Inflammatory macrophage treated with lipopolysaccharide for 1 hour (primary cell): ENCODE results near the gene MEGF6.
"Not testable (repeated sequence)": the region's sequence is repeated elsewhere in the genome, so short reads cannot be mapped to it uniquely, and the experiment has no call there.

Source experiments
- DNase-seq, 2 donors: peaks; one replicate each; pipeline ENCODE4 v3.0.0-alpha.2; 2020 to 2022

MEGF6 gene

GRCh38 chr1:3626025-3626424 lies 14.7 kb upstream of the MEGF6 start:
- DNase-seq, result peak in 1 of 2 donors; percentile 13

- no peak for DNase-seq
Observed at GRCh38 chr1:3625151-3625907, 14.0 kb upstream of the MEGF6 start.

- peak; percentile 95 to 98 for DNase-seq
Observed at GRCh38 chr1:3624200-3625136, 13.2 kb upstream of the MEGF6 start, which contains the start of gene TPRG1L. TSS of gene TPRG1L (plus strand) at chr1:3625015. CDS start at chr1:3625073, 58 bp downstream.

DNA sequence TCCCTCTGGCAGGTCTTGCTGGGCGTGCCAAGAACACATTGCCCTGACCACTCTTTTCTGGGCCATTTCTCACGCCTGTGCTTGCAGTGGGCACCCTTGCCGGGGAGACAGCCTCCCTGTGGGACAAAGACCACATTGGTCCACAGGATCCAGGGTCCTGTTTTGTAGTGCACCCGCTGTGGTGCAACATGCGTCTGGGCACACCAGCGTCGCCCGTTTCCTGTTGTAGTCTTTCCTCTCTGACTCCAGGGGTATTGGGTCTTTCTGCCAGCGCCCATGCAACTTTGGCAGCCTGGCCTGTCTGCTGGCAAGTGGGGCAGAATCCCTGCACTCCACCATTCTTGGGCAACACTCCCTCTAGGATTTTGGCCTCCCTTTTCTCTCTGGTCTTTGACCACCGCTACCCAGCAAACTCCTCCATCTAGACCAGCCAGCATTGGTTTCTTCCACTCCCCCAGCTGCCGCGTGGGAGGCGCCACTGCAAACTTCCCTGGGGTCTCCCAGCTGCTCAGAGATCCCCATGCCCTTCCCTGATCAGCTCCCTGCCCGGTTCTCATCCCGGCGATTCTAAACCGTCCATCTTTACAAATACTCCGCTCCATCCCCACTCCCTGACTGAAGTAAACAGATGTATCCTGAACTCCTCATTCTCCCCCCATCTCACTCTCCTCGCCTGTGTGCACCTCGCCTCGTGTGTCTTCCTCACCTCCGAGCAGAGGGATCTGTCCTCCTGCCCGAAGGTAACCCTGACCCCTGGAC lies 12.3 kb upstream of the MEGF6 start:
- no peak for DNase-seq

DNA sequence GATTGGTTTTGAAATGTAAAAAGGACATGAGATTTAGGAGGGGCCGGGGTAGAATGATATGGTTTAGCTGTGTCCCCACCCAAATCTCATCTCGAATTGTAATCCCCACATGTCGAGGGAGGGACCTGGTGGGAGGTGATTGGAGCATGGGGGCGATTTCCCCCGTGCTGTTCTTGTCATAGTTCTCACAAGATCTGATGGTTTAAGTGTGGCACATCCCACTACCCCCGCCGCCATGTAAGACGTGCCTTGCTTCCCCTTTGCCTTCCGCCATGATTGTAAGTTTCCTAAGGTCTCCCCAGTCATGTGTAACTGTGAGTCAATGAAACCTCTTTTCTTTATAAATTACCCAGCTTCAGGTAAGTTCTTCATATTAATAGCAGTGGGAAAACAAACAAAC lies 10.8 kb upstream of the MEGF6 start:
- DNase-seq, result not testable (repeated sequence)

GRCh38 chr1:3621151-3621671 lies 9.9 kb upstream of the MEGF6 start:
- not testable (repeated sequence) for DNase-seq

DNA sequence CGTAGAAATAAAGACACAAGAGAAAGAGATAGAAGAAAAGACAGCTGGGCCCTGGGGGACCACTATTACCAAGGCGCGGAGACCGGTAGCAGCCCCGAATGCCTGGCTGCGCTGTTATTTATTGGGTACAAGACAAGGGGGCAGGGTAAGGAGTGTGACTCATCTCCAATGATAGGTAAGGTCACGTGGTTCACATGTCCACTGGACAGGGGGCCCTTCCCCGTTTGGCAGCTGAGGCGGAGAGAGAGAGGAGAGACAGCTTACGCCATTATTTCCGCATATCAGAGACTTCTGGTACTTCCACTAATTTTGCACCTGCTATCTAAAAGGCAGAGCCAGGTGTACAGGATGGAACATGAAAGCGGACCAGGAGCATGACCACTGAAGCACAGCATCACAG lies 9.4 kb upstream of the MEGF6 start:
- DNase-seq, result no peak

DNA sequence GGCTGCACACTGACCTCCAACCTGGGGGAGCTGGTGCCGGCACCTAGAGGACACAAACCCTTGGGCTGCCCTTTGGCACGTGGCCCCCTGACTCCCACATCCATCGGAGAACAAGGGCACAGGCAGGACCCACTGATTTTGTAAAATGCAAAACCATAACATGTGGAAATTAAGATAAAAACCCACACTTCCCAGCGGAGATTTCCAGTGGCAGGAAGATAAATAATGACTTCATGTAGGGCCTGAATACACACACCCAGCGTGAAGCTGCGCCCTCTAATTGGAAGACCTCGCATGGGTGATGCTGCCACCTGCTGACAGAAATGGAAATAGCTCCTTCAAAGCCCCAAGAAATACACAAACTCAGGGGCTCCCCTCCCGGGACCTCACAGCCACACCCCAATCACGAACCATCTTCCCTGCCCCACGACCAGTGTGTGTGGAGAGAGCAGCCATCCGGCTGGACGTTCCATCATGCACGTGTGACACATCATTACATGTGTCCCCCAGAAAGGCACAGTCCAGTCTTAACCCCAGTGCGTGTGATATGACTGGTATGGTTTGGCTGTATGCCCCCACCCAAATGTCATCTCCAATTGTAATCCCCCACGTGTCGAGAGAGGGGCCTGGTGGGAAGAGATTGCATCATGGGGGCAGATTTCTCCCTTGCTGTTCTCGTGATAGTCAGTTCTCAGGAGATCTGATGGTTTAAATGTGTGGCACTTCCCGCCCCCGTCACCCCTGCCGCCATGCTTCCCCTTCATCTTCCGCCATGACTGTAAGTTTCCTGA lies 7.8 kb upstream of the MEGF6 start:
- DNase-seq, result peak; percentile 61 to 94

DNA sequence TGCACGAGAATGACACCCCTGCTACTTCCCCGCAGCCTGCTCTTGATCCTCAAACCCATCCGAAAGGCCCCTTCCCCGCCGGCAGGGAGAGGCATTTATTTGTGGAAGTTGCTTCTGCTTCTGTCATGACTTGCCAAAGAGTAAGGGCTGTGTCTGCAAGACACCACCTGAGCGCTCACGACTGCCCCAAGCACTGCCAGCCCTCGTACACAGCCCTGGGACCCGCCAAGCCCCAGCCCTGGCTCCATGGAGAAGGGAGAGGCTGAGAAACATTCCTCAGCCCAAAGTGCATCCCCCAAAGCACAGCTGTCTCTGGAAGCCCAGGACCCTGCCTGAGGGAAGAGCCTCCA lies 7.2 kb upstream of the MEGF6 start:
- no peak for DNase-seq

- no peak for DNase-seq
Observed at GRCh38 chr1:3617806-3618345, 6.6 kb upstream of the MEGF6 start.

GRCh38 chr1:3616861-3617260 lies 5.6 kb upstream of the MEGF6 start:
- DNase-seq, result no peak

- DNase-seq, result peak in 1 of 2 donors; percentile 25
Observed at GRCh38 chr1:3614755-3615742, 3.7 kb upstream of the MEGF6 start.

GRCh38 chr1:3612123-3612522 lies 815 bp upstream of the MEGF6 start:
- DNase-seq, result no peak

DNA sequence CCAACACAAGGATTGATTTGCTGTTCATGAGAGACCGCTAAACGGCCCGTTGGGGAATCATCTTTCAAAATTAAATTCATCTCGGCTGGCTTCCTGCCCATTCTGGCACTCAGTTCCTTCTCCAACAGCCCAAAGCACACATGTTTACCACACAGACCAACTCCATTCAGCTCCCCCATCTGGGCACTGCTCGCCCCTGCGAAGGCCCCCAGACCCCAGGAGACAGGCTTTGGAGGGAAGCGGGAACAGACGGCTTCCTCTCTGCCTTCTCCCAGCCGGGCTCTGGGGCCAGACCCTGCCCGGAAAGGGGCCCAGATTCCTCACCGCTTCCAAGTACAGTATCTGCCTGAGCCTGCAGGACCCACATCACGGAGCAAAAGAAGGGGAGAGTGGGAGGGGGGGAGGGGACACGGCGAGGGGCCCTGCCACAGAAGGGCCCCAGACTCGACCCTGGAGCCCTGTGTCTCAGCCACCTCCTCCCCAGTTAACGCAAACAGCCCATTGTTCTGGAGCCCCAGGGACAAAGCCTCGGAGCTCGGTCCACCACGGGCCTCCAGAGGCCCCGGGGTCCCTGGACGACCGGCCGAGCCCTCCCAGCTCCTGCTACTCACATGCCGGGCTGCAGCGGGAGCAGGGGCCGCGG lies 660 bp downstream of the MEGF6 start:
- DNase-seq, result no peak

DNA sequence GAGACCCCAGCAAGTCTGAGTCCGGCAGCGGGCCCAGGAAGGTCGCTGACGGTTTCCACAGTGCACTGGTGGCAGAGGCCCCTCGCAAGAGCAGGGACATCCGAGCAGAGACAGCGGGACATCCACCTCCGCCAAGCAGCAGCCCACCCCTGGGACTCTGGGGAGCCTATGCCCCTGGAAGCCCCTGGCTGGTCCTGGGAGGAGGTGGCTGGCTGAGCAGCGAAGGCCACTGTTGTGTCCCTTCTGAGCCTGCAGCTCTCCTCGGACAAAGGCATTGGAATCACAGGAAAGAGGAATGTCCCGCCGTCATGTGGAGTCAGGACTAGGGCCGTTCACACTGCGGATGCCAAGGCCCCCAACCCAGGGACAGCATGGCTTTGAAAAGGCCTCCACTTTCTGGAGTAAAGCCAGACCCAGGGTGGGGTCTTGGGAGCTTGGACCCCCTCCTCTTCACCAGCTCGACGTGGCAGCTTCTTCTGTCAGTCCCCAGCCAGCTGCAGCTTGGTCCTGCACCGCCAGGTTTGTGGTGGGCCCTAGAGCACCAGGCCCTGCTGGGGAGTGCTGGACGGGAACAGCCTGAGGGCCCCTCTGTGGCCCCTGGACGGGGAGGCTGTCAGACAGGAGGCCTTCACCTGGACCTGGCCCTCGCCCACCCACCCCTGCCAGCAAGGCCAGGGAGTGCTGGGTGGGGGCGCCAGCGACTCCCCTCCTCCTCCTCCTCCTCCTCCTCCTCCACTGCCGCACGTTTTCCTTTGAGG lies 1.4 kb downstream of the MEGF6 start:
- DNase-seq, result no peak

GRCh38 chr1:3609016-3609768 lies 2.1 kb downstream of the MEGF6 start:
- no peak for DNase-seq

DNA sequence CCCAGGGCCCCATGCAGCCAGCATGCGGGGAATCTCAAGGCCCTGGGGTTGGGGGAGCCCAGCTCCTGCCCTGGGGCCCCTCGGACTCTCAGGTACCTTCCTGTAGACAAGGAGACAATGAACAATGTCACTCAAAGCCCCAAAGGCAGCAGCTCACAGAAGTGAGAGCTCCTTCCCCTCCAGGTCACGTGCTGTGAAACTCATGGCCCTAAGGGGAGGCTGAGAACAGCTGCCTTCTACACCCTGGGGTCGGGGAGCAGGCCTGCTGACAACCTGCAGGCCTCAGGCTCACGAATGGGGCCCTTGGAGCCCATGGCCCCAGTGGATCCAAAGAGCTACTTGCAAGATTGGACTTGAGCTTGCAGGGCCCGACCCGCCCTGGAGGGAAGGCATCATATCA lies 3.2 kb downstream of the MEGF6 start:
- no peak for DNase-seq

DNA sequence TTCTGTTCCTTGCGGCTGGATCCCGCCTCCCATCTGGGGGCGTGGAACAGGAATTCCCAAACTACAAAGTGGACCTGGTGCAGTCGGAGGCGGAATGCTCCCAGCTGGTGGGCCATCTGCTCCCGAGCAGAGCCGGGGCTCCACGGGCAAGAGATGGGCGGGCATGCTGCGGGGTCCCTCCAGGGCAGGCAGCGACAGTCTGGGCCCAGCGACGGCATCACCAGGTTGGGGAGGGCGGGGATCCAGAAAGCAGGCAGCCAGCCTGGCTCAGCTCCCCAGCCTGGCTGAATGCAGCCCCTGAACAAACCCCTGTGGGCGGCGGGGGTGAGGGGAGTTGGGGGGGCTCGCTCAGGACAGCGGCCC lies 3.6 kb downstream of the MEGF6 start:
- DNase-seq, result no peak
